ENCODE data around the gene ELAVL3.

GRCh38 chr19:11485245-11485837 is 4.5 kb upstream of the ELAVL3 start:
- TF ChIP-seq CTCF (conservative IDR thresholded peaks at IDR 0.05; ENCODE audit: low read length): no peak
- TF ChIP-seq EZH2phosphoT487 (IDR thresholded peaks at IDR 0.05; ENCODE audit: borderline replicate concordance): no peak

All from Loucy (cell line).